Bone marrow (tissue), 2 donors: ENCODE measurements around the gene ADAM33.

Experiments
- DNase-seq, 2 donors: peaks; one replicate each; lab custom pipeline; 2025; lab: John Stamatoyannopoulos, UW

The ADAM33 gene

GRCh38 chr20:3706774-3707507 lies 25.1 kb upstream of the ADAM33 start:
- DNase-seq = no peak

- DNase-seq = no peak
These were observed 24.3 kb upstream of the ADAM33 start for GRCh38 chr20:3705970-3706739.

GRCh38 chr20:3705491-3705969 lies 23.7 kb upstream of the ADAM33 start:
- DNase-seq = no peak

- no peak for DNase-seq
These were observed 22.3 kb upstream of the ADAM33 start for GRCh38 chr20:3704087-3704486.

- DNase-seq = no peak
These were observed 21.0 kb upstream of the ADAM33 start for GRCh38 chr20:3702611-3703391.

- DNase-seq = no peak
These were observed 19.5 kb upstream of the ADAM33 start for GRCh38 chr20:3701061-3701998.

- DNase-seq = no peak
These were observed 17.2 kb upstream of the ADAM33 start for GRCh38 chr20:3699037-3699436.

- DNase-seq = no peak
These were observed 16.8 kb upstream of the ADAM33 start for GRCh38 chr20:3698591-3699001.

- DNase-seq = no peak
These were observed 15.9 kb upstream of the ADAM33 start for GRCh38 chr20:3697588-3698305.

- no peak for DNase-seq
These were observed 15.2 kb upstream of the ADAM33 start for GRCh38 chr20:3696745-3697587.

GRCh38 chr20:3696200-3696599 lies 14.4 kb upstream of the ADAM33 start:
- no peak for DNase-seq

- DNase-seq = no peak
These were observed 13.1 kb upstream of the ADAM33 start for GRCh38 chr20:3694864-3695263.

- no peak for DNase-seq
These were observed 11.6 kb upstream of the ADAM33 start for GRCh38 chr20:3693376-3693775.

GRCh38 chr20:3692706-3693294 lies 11.0 kb upstream of the ADAM33 start:
- DNase-seq = no peak

- no peak for DNase-seq
These were observed 10.1 kb upstream of the ADAM33 start for GRCh38 chr20:3691897-3692296.

GRCh38 chr20:3691306-3691705 lies 9.5 kb upstream of the ADAM33 start:
- DNase-seq = no peak

- DNase-seq = no peak
These were observed 8.6 kb upstream of the ADAM33 start for GRCh38 chr20:3690413-3690812.

GRCh38 chr20:3689978-3690377 lies 8.2 kb upstream of the ADAM33 start:
- no peak for DNase-seq

GRCh38 chr20:3687655-3688054 lies 5.8 kb upstream of the ADAM33 start:
- no peak for DNase-seq
